Measurements from ENCODE around the gene CADM3. TPM values are rescaled to one million over a fixed set of nuclear protein-coding genes. Genes with fewer than 3 reads are reported as not detected.

Gene CADM3
- total and polyA plus RNA-seq, 9 of the 15 experiments (the other 6 are each of a cell fraction or from before 2014, with no cell fraction given) = 0.04 TPM; not detected in 8

DNA sequence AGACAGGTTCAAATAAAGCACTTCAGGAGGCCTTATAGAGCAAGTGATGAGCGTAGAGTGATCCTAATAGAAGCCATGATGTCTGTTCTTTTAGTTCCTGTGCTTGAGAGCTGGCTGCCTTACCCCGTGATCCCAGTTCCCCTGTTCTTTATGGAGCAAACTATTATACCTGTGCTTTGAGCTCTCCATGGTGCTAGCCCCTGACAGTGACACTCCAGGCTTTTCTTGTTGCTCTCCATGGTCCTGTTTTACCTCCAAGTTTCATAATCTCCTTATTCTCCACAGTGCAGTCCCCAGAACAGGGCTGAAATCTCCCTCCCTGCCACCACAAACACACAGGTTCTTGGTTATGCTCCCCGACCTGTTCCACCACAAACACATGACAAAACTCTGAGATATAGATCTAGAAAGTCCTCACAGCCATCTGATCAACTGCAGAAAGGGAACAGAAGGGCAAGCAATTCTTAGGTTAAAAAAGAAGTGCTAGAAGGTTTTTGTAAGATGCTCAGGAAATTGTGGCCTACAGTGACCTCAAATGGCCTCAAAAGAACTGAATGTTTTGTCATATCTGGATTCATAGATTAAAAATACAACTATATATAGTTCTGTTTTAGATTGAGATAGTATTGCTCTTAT is 6.0 kb downstream of the CADM3 start (continued):
- TF ChIP-seq ZBTB26 (CRISPR knock-in tag; IDR thresholded peaks at IDR 0.05) (no peak), FOXK1 (CRISPR knock-in tag; IDR thresholded peaks at IDR 0.05; ENCODE audit: borderline replicate concordance) (peak; percentile 67; the same call in 1 of the 2 replicates), SNRNP70 (optimal IDR thresholded peaks at IDR 0.05; ENCODE audit: low read depth, low read length) (no peak), FOXJ3 (CRISPR knock-in tag; IDR thresholded peaks at IDR 0.05) (peak; percentile 68), XRCC3 (IDR thresholded peaks at IDR 0.05) (no peak), ZNF436 (CRISPR knock-in tag; IDR thresholded peaks at IDR 0.05) (no peak), POLR2G (IDR thresholded peaks at IDR 0.05; ENCODE audit: low read depth, low read length) (no peak), ZNF551 (CRISPR knock-in tag; IDR thresholded peaks at IDR 0.05) (no peak), ZNF511 (CRISPR knock-in tag; IDR thresholded peaks at IDR 0.05) (peak; percentile 99), RBBP5 (IDR thresholded peaks at IDR 0.05; ENCODE audit: borderline replicate concordance, insufficient read depth, low read length, poor library complexity, severe bottlenecking) (no peak), ZNF586 (CRISPR knock-in tag; conservative IDR thresholded peaks at IDR 0.05) (no peak), NR1H2 (CRISPR knock-in tag; IDR thresholded peaks at IDR 0.05) (no peak), NR3C1 (CRISPR knock-in tag; IDR thresholded peaks at IDR 0.05) (peak; percentile 95), DNMT1 (IDR thresholded peaks at IDR 0.05) (no peak), ZFPM2 (CRISPR knock-in tag; IDR thresholded peaks at IDR 0.05) (no peak), ZNF398 (CRISPR knock-in tag; IDR thresholded peaks at IDR 0.05) (no peak), RFX5 (IDR thresholded peaks at IDR 0.05; ENCODE audit: low read depth, low read length) (no peak), HMG20A (CRISPR knock-in tag; conservative IDR thresholded peaks at IDR 0.05) (no peak)
- TF ChIP-seq, protein P1, sequence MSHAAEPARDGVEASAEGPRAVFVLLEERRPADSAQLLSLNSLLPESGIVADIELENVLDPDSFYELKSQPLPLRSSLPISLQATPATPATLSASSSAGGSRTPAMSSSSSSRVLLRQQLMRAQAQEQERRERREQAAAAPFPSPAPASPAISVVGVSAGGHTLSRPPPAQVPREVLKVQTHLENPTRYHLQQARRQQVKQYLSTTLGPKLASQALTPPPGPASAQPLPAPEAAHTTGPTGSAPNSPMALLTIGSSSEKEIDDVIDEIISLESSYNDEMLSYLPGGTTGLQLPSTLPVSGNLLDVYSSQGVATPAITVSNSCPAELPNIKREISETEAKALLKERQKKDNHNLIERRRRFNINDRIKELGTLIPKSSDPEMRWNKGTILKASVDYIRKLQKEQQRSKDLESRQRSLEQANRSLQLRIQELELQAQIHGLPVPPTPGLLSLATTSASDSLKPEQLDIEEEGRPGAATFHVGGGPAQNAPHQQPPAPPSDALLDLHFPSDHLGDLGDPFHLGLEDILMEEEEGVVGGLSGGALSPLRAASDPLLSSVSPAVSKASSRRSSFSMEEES (CRISPR knock-in tag; IDR thresholded peaks at IDR 0.05) = no peak
- TF ChIP-seq, protein P2, sequence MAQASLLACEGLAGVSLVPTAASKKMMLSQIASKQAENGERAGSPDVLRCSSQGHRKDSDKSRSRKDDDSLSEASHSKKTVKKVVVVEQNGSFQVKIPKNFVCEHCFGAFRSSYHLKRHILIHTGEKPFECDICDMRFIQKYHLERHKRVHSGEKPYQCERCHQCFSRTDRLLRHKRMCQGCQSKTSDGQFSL (CRISPR knock-in tag; IDR thresholded peaks at IDR 0.05) = no peak
- TF ChIP-seq, protein P2 (tag; IDR thresholded peaks at IDR 0.05) = no peak
